Measurements from ENCODE around the gene USP7.

DNA sequence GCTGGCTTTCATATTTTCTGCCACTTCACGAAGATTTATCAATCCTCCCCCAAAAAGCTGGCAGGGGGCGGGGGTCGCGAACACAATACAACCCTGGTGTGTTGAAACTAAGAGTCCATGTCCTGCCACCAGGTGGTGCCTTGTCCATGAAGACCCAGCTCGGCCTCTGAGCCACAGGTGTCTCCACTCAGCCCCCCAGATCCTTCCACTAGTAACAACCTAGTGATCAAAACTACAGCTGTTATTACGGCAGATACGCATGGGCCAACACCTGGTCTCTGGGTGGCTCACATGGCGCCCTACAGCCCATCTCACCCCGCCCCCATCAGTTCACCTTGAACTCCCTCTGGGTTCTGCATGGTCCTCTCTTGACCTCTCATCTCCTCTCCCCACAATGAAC is 27.7 kb downstream of the USP7 start:
- TF ChIP-seq CTCF (conservative IDR thresholded peaks at IDR 0.05; ENCODE audit: low read depth, low read length) (no peak), EZH2 (IDR thresholded peaks at IDR 0.05; ENCODE audit: borderline replicate concordance, low read depth, low read length, poor library complexity, severe bottlenecking) (no peak)
